A673 (cell line): ENCODE measurements around the gene ELAC1. TPM values are rescaled to one million over a fixed set of nuclear protein-coding genes. Genes with fewer than 3 reads are reported as not detected.

Source experiments
- BruUV-seq: library from RNA; stranded (reverse); fragments of 400-500 nt; replicated peaks from 2 replicates; lab custom pipeline; 2021; lab: Mats Ljungman, UMichigan
- CTCF ChIA-PET: fragments of 300-600 bp; sonication (Branson Sonifier 250); formaldehyde crosslinking; loops from one replicate; lab custom pipeline; 2022; ENCODE audit warnings: antibody characterized with exemption; lab: Charles Lee
- POLR2A ChIA-PET: fragments of 300-600 bp; sonication (Branson Sonifier 250); formaldehyde crosslinking; loops from one replicate; lab custom pipeline; 2022; ENCODE audit warnings: antibody characterized with exemption; ENCODE audit not compliant: low non-redundant PET; lab: Charles Lee
- DNase-seq: peaks from one replicate; pipeline ENCODE4 v3.0.0-alpha.2; 2015; ENCODE audit warnings: low spot score
- H3K27ac ChIP-seq: fragments of 200-600 bp; sonication (generic); 2 replicates; pipeline ENCODE4 v1.5.1; 2016; ENCODE audit warnings: mixed run types, low read depth, mild to moderate bottlenecking, mixed read lengths, antibody characterized with exemption, low read length; ENCODE audit not compliant: poor library complexity, severe bottlenecking
- H3K27me3 ChIP-seq: fragments of 200-600 bp; sonication (generic); replicated peaks from 2 replicates; pipeline ENCODE4 v1.6.1; 2017; ENCODE audit warnings: mixed run types, low read depth, mild to moderate bottlenecking, mixed read lengths, antibody characterized with exemption, low read length; ENCODE audit not compliant: insufficient read depth, poor library complexity
- H3K36me3 ChIP-seq: fragments of 200-600 bp; sonication (generic); 2 replicates; pipeline ENCODE4 v1.6.1; 2016; ENCODE audit warnings: mixed run types, mild to moderate bottlenecking, mixed read lengths, antibody characterized with exemption, low read length; ENCODE audit not compliant: insufficient read depth, poor library complexity, severe bottlenecking
- H3K4me1 ChIP-seq: fragments of 200-600 bp; sonication (generic); 2 replicates; pipeline ENCODE4 v1.6.1; 2017; ENCODE audit warnings: mixed run types, mild to moderate bottlenecking, mixed read lengths, antibody characterized with exemption, low read length; ENCODE audit not compliant: insufficient read depth, poor library complexity, severe bottlenecking
- H3K4me3 ChIP-seq: fragments of 200-600 bp; sonication (generic); 2 replicates; pipeline ENCODE4 v1.5.1; 2016; ENCODE audit warnings: low read depth, mixed run types, mild to moderate bottlenecking, mixed read lengths, low read length; ENCODE audit not compliant: poor library complexity, severe bottlenecking
- H3K9me3 ChIP-seq: fragments of 200-600 bp; sonication (generic); 2 replicates; pipeline ENCODE4 v1.6.1; 2016; ENCODE audit warnings: mixed run types, low read depth, mild to moderate bottlenecking, mixed read lengths, antibody characterized with exemption, low read length; ENCODE audit not compliant: poor library complexity, severe bottlenecking
- CTCF ChIP-seq: fragments of 300-800, 200-600 bp; sonication (generic); conservative IDR thresholded peaks from 2 replicates; pipeline ENCODE4 v1.5.1; 2017; ENCODE audit warnings: low read depth, mild to moderate bottlenecking, antibody characterized with exemption, low read length, moderate library complexity, mixed read lengths
- EZH2 ChIP-seq: fragments of 200-600 bp; sonication (generic); IDR thresholded peaks from 2 replicates; pipeline ENCODE4 v1.6.1; 2017; ENCODE audit warnings: borderline replicate concordance, low read depth, mild to moderate bottlenecking, mixed read lengths, antibody characterized with exemption, low read length; ENCODE audit not compliant: poor library complexity, severe bottlenecking
- intact Hi-C: fragments of 100-400 bp; cut with micrococcal nuclease; formaldehyde crosslinking; loops from one replicate; pipeline ENCODE4 v1.10.0; 2022; ENCODE audit not compliant: unreplicated experiment
- total RNA-seq: library from RNA; stranded (reverse); gene quantifications from 2 replicates; pipeline ENCODE4 v1.2.3, GENCODE V29; 2021

Gene ELAC1
- total RNA-seq, 1 experiment from 2014 or later, result 8.7 TPM

GRCh38 chr18:51030537-51031258, 62.9 kb downstream of the ELAC1 start:
- Histone ChIP-seq H3K27ac (peak overlapping the region; percentile 89), H3K4me3 (peak overlapping the region; percentile 80), H3K4me1 (peaks cover 32% of the 10 kb centered on the region), H3K9me3 (no peaks in the 10 kb centered on the region), H3K27me3 (no peaks in the 10 kb centered on the region), H3K36me3 (no peaks in the 10 kb centered on the region)
- TF ChIP-seq CTCF, result no peak
- no peak for TF ChIP-seq EZH2
- ChIA-PET POLR2A (interaction anchor here (0.5 to 0.6 kb wide), 3 partner anchors 27 to 208 kb away, joined by 3 read pairs; partner anchors contain the start of gene ME2), CTCF (interaction anchor here (1.0 kb wide), 1 partner anchor 210 kb away, joined by 3 read pairs; no protein-coding TSS in a partner anchor)
- BruUV-seq, result no TSS peak
- DNase-seq, result peak; percentile 77
- intact Hi-C loops, result no loop called here

GRCh38 chr18:51032193-51032592, 64.4 kb downstream of the ELAC1 start:
- intact Hi-C loops, result no loop called here
- H3K9me3 ChIP-seq, result no peaks in the 10 kb centered on the region
- DNase-seq, result no peak
- CTCF ChIA-PET, result no interaction called here
- no peaks in the 10 kb centered on the region for H3K27me3 ChIP-seq
- no peaks in the 10 kb centered on the region for H3K36me3 ChIP-seq
- POLR2A ChIA-PET, result no interaction called here
- H3K4me1 ChIP-seq, result peaks cover 36% of the 10 kb centered on the region
- no peak overlapping the region for H3K27ac ChIP-seq
- TF ChIP-seq EZH2 (no peak), CTCF (no peak)
- peak overlapping the region; percentile 80 for H3K4me3 ChIP-seq
- BruUV-seq, result no TSS peak

- Histone ChIP-seq H3K36me3 (no peaks in the 10 kb centered on the region), H3K27ac (no peak overlapping the region), H3K4me1 (peaks cover 39% of the 10 kb centered on the region), H3K9me3 (no peaks in the 10 kb centered on the region), H3K27me3 (no peaks in the 10 kb centered on the region), H3K4me3 (no peak overlapping the region)
- DNase-seq, result no peak
- intact Hi-C loops, result loop anchor here (5.0 kb wide), 1 partner anchor 215 kb away; the partner anchor contains the start of gene MRO
- CTCF ChIA-PET, result interaction anchor here (0.6 kb wide), 1 partner anchor 13 kb away, joined by 6 read pairs; no protein-coding TSS in a partner anchor
- POLR2A ChIA-PET, result no interaction called here
- BruUV-seq, result no TSS peak
- no peak for TF ChIP-seq CTCF
- no peak for TF ChIP-seq EZH2
Observed at GRCh38 chr18:51037230-51037629, 69.4 kb downstream of the ELAC1 start.

Other genes with a start within 250 kb of the ELAC1 start
- 0.28 and 0.32 TPM in 2 replicates for gene MRO, start 148.0 kb upstream of the ELAC1 start, total RNA-seq
- gene ME2, start 88.9 kb upstream of the ELAC1 start, total RNA-seq, result 55.3 and 60.0 TPM in 2 replicates
- gene SMAD4, start 62.2 kb downstream of the ELAC1 start, total RNA-seq, result 120 TPM in 2 replicates
- 55.9 and 60.2 TPM in 2 replicates for gene MEX3C, start 229.6 kb downstream of the ELAC1 start, total RNA-seq